Testis (tissue), 3 donors: ENCODE data around the gene ACER3. TPM values are rescaled to one million over a fixed set of nuclear protein-coding genes. Genes with fewer than 3 reads are reported as not detected.

ENCODE experiments used
- DNase-seq: peaks from one replicate; pipeline ENCODE4 v3.0.0-alpha.2; 2019
- H3K27ac ChIP-seq, 2 donors: fragments of 200-600 bp; sonication (generic); one replicate each; pipeline ENCODE4 v1.5.1; 2019
- H3K27me3 ChIP-seq: fragments of 200-600 bp; sonication (generic); one replicate; pipeline ENCODE4 v1.5.1; 2019
- H3K36me3 ChIP-seq: fragments of 200-600 bp; sonication (generic); one replicate; pipeline ENCODE4 v1.5.1; 2017; ENCODE audit warnings: low read depth; ENCODE audit errors: missing control alignments
- H3K4me1 ChIP-seq: fragments of 200-600 bp; sonication (generic); one replicate; pipeline ENCODE4 v1.5.1; 2019
- H3K4me3 ChIP-seq, 2 donors: fragments of 200-600 bp; sonication (generic); one replicate each; pipeline ENCODE4 v1.5.1; 2017 to 2019
- H3K9me3 ChIP-seq: fragments of 200-600 bp; sonication (generic); one replicate; pipeline ENCODE4 v1.5.1; 2017
- CTCF ChIP-seq, 3 experiments: fragments of 450-650 bp in 2 of 3; fragments of 200-600 bp in 1 of 3; sonication (generic) in 1 of 3; IDR thresholded peaks; one replicate each; pipeline ENCODE4 v1.5.1; 2016 to 2019; ENCODE audit warnings: antibody characterized with exemption in 3 of 3, mild to moderate bottlenecking in 2 of 3, moderate library complexity in 1 of 3
- POLR2A ChIP-seq: fragments of 450-650 bp; IDR thresholded peaks from one replicate; pipeline ENCODE4 v1.6.1; 2017; ENCODE audit warnings: antibody characterized with exemption, mild to moderate bottlenecking, moderate library complexity
- WGBS, 2 donors: methylation state at CpG; one replicate each; pipeline ENCODE4 v1.1.5; 2018; 5-methylcytosine and 5-hydroxymethylcytosine counted together
- intact Hi-C: fragments of 100-400 bp; cut with DNase I; formaldehyde crosslinking; loops from one replicate; pipeline ENCODE4 v1.15.1; 2023; ENCODE audit warnings: low total_unique reads
- polyA plus RNA-seq: library from polyadenylated mRNA; stranded (reverse); fragments of 350-450 nt; fragmentation: Illumina TruSeq; extraction: RNeasy Lipid Tissue Mini Kit (QIAGEN cat#74804); gene quantifications from one replicate; pipeline ENCODE4 v1.2.3, GENCODE V29; 2014; ENCODE audit warnings: low read depth, low replicate concordance; ENCODE audit not compliant: insufficient read depth
- total RNA-seq, 2 donors: library from RNA; depleted of rRNA; stranded (reverse); fragments of >200 nt; gene quantifications; one replicate each; pipeline ENCODE4 v1.2.3, GENCODE V29; 2016

The ACER3 gene
- total and polyA plus RNA-seq, 3 donors from 2014 or later = 14.6 to 34.8 (median 23.7) TPM

- intact Hi-C loops = no loop called here
- TF ChIP-seq POLR2A (no peak), CTCF (IDR thresholded peaks at IDR 0.05) (no peak)
- peaks cover 8% of the 10 kb centered on the region for H3K4me1 ChIP-seq
- 74 to 90% methylated on average over 2 of the region's 2 CpGs for WGBS, 2 donors
- no peak for DNase-seq
- H3K27ac ChIP-seq = no peak overlapping the region
- H3K27me3 ChIP-seq = no peaks in the 10 kb centered on the region
- no peak overlapping the region for H3K4me3 ChIP-seq
- H3K36me3 ChIP-seq = no peaks in the 10 kb centered on the region
- no peaks in the 10 kb centered on the region for H3K9me3 ChIP-seq
These were observed 194.4 kb downstream of the ACER3 start for GRCh38 chr11:77055101-77055561.

- TF ChIP-seq POLR2A = no peak
- no peak for TF ChIP-seq CTCF (IDR thresholded peaks at IDR 0.05)
- Histone ChIP-seq H3K27ac (no peak overlapping the region), H3K4me1 (peaks cover 8% of the 10 kb centered on the region), H3K4me3 (no peak overlapping the region), H3K27me3 (no peaks in the 10 kb centered on the region), H3K36me3 (no peaks in the 10 kb centered on the region), H3K9me3 (no peaks in the 10 kb centered on the region)
- 97 to 99% methylated on average over 5 of the region's 5 CpGs for WGBS, 2 donors
- intact Hi-C loops = no loop called here
- no peak for DNase-seq
These were observed 195.2 kb downstream of the ACER3 start for GRCh38 chr11:77055913-77056312.

- no peak for TF ChIP-seq CTCF (IDR thresholded peaks at IDR 0.05)
- no peak for TF ChIP-seq POLR2A
- no peak overlapping the region for H3K27ac ChIP-seq
These were observed 196.2 kb downstream of the ACER3 start for GRCh38 chr11:77056814-77057402.

GRCh38 chr11:77057938-77058474, 197.3 kb downstream of the ACER3 start:
- Histone ChIP-seq H3K27ac (no peak overlapping the region), H3K9me3 (no peaks in the 10 kb centered on the region), H3K4me1 (peaks cover 5% of the 10 kb centered on the region), H3K4me3 (no peak overlapping the region), H3K36me3 (no peaks in the 10 kb centered on the region), H3K27me3 (no peaks in the 10 kb centered on the region)
- intact Hi-C loops = no loop called here
- WGBS, 2 donors = 81% methylated on average over 6 to 9 of the region's 9 CpGs
- DNase-seq = no peak
- TF ChIP-seq CTCF (IDR thresholded peaks at IDR 0.05) (no peak), POLR2A (no peak)

More at GRCh38 chr11:77056814-77057402, 196.2 kb downstream of the ACER3 start:
- DNase-seq = no peak
- H3K27me3 ChIP-seq = no peaks in the 10 kb centered on the region
- no peaks in the 10 kb centered on the region for H3K36me3 ChIP-seq
- H3K9me3 ChIP-seq = no peaks in the 10 kb centered on the region
- peaks cover 8% of the 10 kb centered on the region for H3K4me1 ChIP-seq
- intact Hi-C loops = no loop called here
- WGBS, 2 donors = 82 to 89% methylated on average over 3 of the region's 3 CpGs
- H3K4me3 ChIP-seq = no peak overlapping the region

GRCh38 chr11:77058900-77059299, 198.2 kb downstream of the ACER3 start:
- intact Hi-C loops = no loop called here
- no peaks in the 10 kb centered on the region for H3K9me3 ChIP-seq
- WGBS, 2 donors = 84 to 92% methylated on average over 2 of the region's 2 CpGs
- DNase-seq = no peak
- H3K4me1 ChIP-seq = no peaks in the 10 kb centered on the region
- H3K4me3 ChIP-seq = no peak overlapping the region
- TF ChIP-seq CTCF (IDR thresholded peaks at IDR 0.05) (no peak), POLR2A (no peak)
- no peak overlapping the region for H3K27ac ChIP-seq
- H3K27me3 ChIP-seq = no peaks in the 10 kb centered on the region
- no peaks in the 10 kb centered on the region for H3K36me3 ChIP-seq
